GM23248 (cell line): Measurements from ENCODE around the gene MTMR4.

Experiments
- EZH2 ChIP-seq: fragments of 200-600 bp; sonication (generic); IDR thresholded peaks from 2 replicates; pipeline ENCODE4 v1.6.1; 2018; ENCODE audit warnings: antibody characterized with exemption, mild to moderate bottlenecking; ENCODE audit not compliant: insufficient read depth, poor library complexity, severe bottlenecking
- EZH2phosphoT487 ChIP-seq: fragments of 200-600 bp; sonication (generic); IDR thresholded peaks from 2 replicates; pipeline ENCODE4 v1.6.1; 2018; ENCODE audit warnings: antibody characterized with exemption, moderate library complexity, mild to moderate bottlenecking, low read depth; ENCODE audit not compliant: insufficient read depth

DNA sequence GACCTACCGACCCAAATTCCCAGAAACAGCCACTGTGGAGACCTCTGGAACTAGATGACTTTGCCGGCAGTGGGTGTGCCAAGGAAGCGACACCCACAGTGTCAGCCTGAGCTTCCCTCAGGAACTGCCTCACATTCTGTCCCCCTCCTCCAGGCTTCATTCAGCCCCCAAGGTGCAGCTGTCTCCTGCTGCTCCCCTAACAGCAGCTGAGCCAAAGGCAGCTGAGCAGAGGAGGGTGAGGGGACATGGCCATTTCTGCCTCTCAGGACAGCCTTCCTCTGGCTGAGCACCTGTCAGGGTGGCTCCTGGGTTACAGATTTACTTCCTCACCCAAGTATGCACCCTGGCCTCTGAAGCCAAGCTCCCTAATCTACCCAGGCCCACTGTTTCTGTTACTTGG is 22.1 kb upstream of the MTMR4 start:
- TF ChIP-seq EZH2 (no peak), EZH2phosphoT487 (no peak)
